ENCODE results near the gene EPM2A. TPM values are rescaled to one million over a fixed set of nuclear protein-coding genes. Genes with fewer than 3 reads are reported as not detected.

EPM2A gene
- total RNA-seq, 1 donor, result 11.6 TPM

DNA sequence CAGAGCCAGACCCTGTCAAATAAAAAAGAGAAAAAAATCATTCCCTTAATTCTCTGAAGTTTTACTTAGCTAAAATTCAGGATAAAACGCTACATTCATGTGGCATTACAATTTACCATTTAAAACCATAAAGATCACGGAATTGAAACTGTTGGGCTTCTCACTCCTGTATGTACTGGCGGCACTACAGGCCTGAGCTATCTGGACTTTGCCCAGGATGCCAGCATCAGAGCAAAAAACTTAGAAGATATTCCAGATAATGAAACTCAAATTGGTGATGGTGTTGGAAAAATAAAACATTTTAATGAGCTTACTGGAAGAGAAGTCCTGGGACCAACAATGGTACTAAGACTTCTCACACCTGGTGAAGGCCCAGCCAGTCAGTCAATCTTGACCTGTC lies 14.2 kb downstream of the EPM2A start:
- Histone ChIP-seq H3K27ac (ENCODE audit: low read depth, low read length) (no peak overlapping the region), H2AFZ (ENCODE audit: low read length) (no peak overlapping the region), H3K4me2 (ENCODE audit: insufficient read depth, low read length) (no peak overlapping the region), H4K20me1 (ENCODE audit: insufficient read depth, low read length) (no peaks in the 10 kb centered on the region), H3K79me2 (ENCODE audit: insufficient read depth, low read length) (no peaks in the 10 kb centered on the region), H3K9me3 (ENCODE audit: low read depth, low read length) (no peaks in the 10 kb centered on the region), H3K36me3 (ENCODE audit: insufficient read depth, low read length) (no peaks in the 10 kb centered on the region), H3K4me1 (ENCODE audit: insufficient read depth, low read length) (no peaks in the 10 kb centered on the region), H3K4me3 (ENCODE audit: insufficient read depth, low read length) (no peak overlapping the region), H3K27me3 (ENCODE audit: insufficient read depth, low read length) (no peaks in the 10 kb centered on the region)
- no peak for DNase-seq (ENCODE audit: insufficient read length, low spot score, missing footprints)
- TF ChIP-seq, protein P1, sequence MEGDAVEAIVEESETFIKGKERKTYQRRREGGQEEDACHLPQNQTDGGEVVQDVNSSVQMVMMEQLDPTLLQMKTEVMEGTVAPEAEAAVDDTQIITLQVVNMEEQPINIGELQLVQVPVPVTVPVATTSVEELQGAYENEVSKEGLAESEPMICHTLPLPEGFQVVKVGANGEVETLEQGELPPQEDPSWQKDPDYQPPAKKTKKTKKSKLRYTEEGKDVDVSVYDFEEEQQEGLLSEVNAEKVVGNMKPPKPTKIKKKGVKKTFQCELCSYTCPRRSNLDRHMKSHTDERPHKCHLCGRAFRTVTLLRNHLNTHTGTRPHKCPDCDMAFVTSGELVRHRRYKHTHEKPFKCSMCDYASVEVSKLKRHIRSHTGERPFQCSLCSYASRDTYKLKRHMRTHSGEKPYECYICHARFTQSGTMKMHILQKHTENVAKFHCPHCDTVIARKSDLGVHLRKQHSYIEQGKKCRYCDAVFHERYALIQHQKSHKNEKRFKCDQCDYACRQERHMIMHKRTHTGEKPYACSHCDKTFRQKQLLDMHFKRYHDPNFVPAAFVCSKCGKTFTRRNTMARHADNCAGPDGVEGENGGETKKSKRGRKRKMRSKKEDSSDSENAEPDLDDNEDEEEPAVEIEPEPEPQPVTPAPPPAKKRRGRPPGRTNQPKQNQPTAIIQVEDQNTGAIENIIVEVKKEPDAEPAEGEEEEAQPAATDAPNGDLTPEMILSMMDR (IDR thresholded peaks at IDR 0.05; ENCODE audit: extremely low read depth, low read depth, low read length), result no peak

DNA sequence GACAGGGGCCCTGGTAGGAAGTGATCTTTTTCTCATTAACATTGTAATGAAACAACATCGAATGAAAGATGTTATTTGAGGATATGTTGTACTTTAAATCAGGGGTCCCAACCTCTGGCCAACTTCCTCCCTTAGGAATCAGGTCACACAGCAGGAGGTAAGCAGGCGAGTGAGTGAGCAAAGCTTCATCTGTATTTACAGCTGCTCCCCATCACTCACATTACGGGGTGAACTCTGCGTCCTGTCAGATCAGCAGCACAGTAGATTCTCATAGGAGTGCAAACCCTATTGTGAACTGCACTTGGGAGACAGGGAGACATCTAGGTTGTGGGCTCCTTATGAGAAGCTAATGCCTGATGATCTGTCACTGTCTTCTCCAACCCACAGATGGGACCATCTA lies 19.9 kb downstream of the EPM2A start:
- TF ChIP-seq, protein P1 (IDR thresholded peaks at IDR 0.05; ENCODE audit: extremely low read depth, low read depth, low read length), result no peak
- Histone ChIP-seq H3K4me2 (ENCODE audit: insufficient read depth, low read length) (no peak overlapping the region), H3K79me2 (ENCODE audit: insufficient read depth, low read length) (no peaks in the 10 kb centered on the region), H3K4me1 (ENCODE audit: insufficient read depth, low read length) (no peaks in the 10 kb centered on the region), H2AFZ (ENCODE audit: low read length) (no peak overlapping the region), H3K9me3 (ENCODE audit: low read depth, low read length) (no peaks in the 10 kb centered on the region), H4K20me1 (ENCODE audit: insufficient read depth, low read length) (no peaks in the 10 kb centered on the region), H3K4me3 (ENCODE audit: insufficient read depth, low read length) (no peak overlapping the region), H3K36me3 (ENCODE audit: insufficient read depth, low read length) (no peaks in the 10 kb centered on the region), H3K27ac (ENCODE audit: low read depth, low read length) (no peak overlapping the region), H3K27me3 (ENCODE audit: insufficient read depth, low read length) (no peaks in the 10 kb centered on the region)
- no peak for DNase-seq (ENCODE audit: insufficient read length, low spot score, missing footprints)

DNA sequence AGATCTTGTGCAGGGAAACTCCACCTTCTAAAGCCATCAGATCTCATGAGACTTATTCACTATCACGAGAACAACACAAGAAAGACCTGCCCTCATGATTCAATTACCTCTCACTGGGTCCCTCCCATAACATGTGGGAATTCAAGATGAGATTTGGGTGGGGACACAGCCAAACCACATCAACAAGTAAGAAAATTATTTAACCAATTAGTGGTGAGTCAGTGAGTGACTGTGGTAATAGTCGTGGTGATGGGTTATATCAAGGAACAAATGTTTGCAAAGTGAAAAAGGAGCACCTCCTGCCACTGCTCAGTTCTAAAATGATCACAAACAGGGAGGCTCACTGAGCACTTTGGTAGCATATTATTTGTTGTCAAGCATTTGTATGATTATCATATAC lies 20.6 kb downstream of the EPM2A start:
- no peak overlapping the region for H3K4me2 ChIP-seq (ENCODE audit: insufficient read depth, low read length)
- no peaks in the 10 kb centered on the region for H3K9me3 ChIP-seq (ENCODE audit: low read depth, low read length)
- no peak overlapping the region for H2AFZ ChIP-seq (ENCODE audit: low read length)
- no peak overlapping the region for H3K27ac ChIP-seq (ENCODE audit: low read depth, low read length)
- TF ChIP-seq, protein P1 (IDR thresholded peaks at IDR 0.05; ENCODE audit: extremely low read depth, low read depth, low read length), result no peak
- H3K4me1 ChIP-seq (ENCODE audit: insufficient read depth, low read length), result no peaks in the 10 kb centered on the region
- H4K20me1 ChIP-seq (ENCODE audit: insufficient read depth, low read length), result no peaks in the 10 kb centered on the region
- no peaks in the 10 kb centered on the region for H3K27me3 ChIP-seq (ENCODE audit: insufficient read depth, low read length)
- H3K36me3 ChIP-seq (ENCODE audit: insufficient read depth, low read length), result no peaks in the 10 kb centered on the region
- H3K4me3 ChIP-seq (ENCODE audit: insufficient read depth, low read length), result no peak overlapping the region
- DNase-seq (ENCODE audit: insufficient read length, low spot score, missing footprints), result no peak
- no peaks in the 10 kb centered on the region for H3K79me2 ChIP-seq (ENCODE audit: insufficient read depth, low read length)

DNA sequence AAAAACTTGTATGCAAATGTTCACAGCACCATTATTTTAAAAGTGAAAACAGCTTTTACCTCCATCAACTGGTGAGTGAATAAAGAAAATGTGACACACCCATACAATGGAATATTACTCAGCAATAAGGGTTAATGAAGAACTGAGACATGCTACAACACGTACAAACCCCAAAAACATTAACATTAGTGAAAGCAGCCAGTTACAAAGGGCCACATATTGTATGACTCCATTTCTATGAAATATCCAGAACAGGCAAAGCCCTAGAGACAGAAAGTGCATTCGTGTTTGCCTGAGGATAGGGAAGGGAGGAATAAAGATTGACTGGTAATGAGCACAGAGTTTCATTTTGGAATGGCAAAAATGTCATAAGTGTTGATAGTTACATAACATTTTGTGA lies 21.5 kb downstream of the EPM2A start:
- H3K27ac ChIP-seq (ENCODE audit: low read depth, low read length), result no peak overlapping the region
- H4K20me1 ChIP-seq (ENCODE audit: insufficient read depth, low read length), result no peaks in the 10 kb centered on the region
- TF ChIP-seq, protein P1 (IDR thresholded peaks at IDR 0.05; ENCODE audit: extremely low read depth, low read depth, low read length), result no peak
- no peaks in the 10 kb centered on the region for H3K36me3 ChIP-seq (ENCODE audit: insufficient read depth, low read length)
- no peaks in the 10 kb centered on the region for H3K4me1 ChIP-seq (ENCODE audit: insufficient read depth, low read length)
- no peak overlapping the region for H3K4me3 ChIP-seq (ENCODE audit: insufficient read depth, low read length)
- H3K9me3 ChIP-seq (ENCODE audit: low read depth, low read length), result no peaks in the 10 kb centered on the region
- H3K4me2 ChIP-seq (ENCODE audit: insufficient read depth, low read length), result no peak overlapping the region
- DNase-seq (ENCODE audit: insufficient read length, low spot score, missing footprints), result no peak
- no peaks in the 10 kb centered on the region for H3K79me2 ChIP-seq (ENCODE audit: insufficient read depth, low read length)
- H2AFZ ChIP-seq (ENCODE audit: low read length), result no peak overlapping the region
- no peaks in the 10 kb centered on the region for H3K27me3 ChIP-seq (ENCODE audit: insufficient read depth, low read length)

All from osteoblast (primary cell).